Natural killer cell (primary cell): ENCODE measurements around the gene RAB27B. TPM values are rescaled to one million over a fixed set of nuclear protein-coding genes. Genes with fewer than 3 reads are reported as not detected.
A peak's percentile ranks its signal among the peaks of the same experiment; 100 is the strongest.

Experiments
- ATAC-seq, 3 donors: fragments of 150-1000 bp in 2 of 3; fragments of 200-7000 bp in 1 of 3; cut with Tn5 transposase; 1 replicate in 1 of 3; 2 replicates in 2 of 3; pipeline ENCODE4 v1.10.0; 2021; ENCODE audit warnings: mild to moderate bottlenecking in 2 of 3, moderate library complexity in 2 of 3
- DNase-seq, 2 donors: peaks; one replicate each; pipeline versions ENCODE4 v3.0.0 to v3.0.0-alpha.2; 2013 to 2021; ENCODE audit warnings: mixed read lengths in 1 of 2
- H3K27ac ChIP-seq: one replicate; pipeline ENCODE4 v1.5.1; 2013; ENCODE audit warnings: mild to moderate bottlenecking, low read length
- H3K27me3 ChIP-seq: one replicate; pipeline ENCODE4 v1.6.1; 2013; ENCODE audit warnings: low read length; ENCODE audit not compliant: control insufficient read depth, insufficient read depth
- H3K36me3 ChIP-seq: one replicate; pipeline ENCODE4 v1.6.1; 2013; ENCODE audit warnings: low read length; ENCODE audit not compliant: control insufficient read depth, insufficient read depth
- H3K4me1 ChIP-seq: one replicate; pipeline ENCODE4 v1.6.1; 2013; ENCODE audit warnings: low read length; ENCODE audit not compliant: control insufficient read depth, insufficient read depth
- H3K4me3 ChIP-seq: one replicate; pipeline ENCODE4 v1.5.1; 2013; ENCODE audit warnings: low read length
- H3K9me3 ChIP-seq: one replicate; pipeline ENCODE4 v1.6.1; 2013; ENCODE audit warnings: low read length; ENCODE audit not compliant: control insufficient read depth, insufficient read depth
- H3K27ac Mint-ChIP-seq, 2 donors: one replicate each; pipeline ENCODE4 v1.8.0; 2022; ENCODE audit warnings: mild to moderate bottlenecking in 2 of 2, mixed read lengths in 2 of 2, moderate library complexity in 1 of 2
- H3K27me3 Mint-ChIP-seq, 2 donors: one replicate each; pipeline ENCODE4 v1.8.0; 2022; ENCODE audit warnings: low read depth in 2 of 2, mixed read lengths in 2 of 2
- H3K36me3 Mint-ChIP-seq: one replicate; pipeline ENCODE4 v1.8.0; 2022; ENCODE audit warnings: mixed read lengths
- H3K4me1 Mint-ChIP-seq, 2 donors: one replicate each; pipeline ENCODE4 v1.8.0; 2022; ENCODE audit warnings: mixed read lengths in 2 of 2
- H3K4me3 Mint-ChIP-seq: one replicate; pipeline ENCODE4 v1.8.0; 2022; ENCODE audit warnings: mild to moderate bottlenecking, moderate library complexity, mixed read lengths
- H3K9me3 Mint-ChIP-seq, 2 donors: one replicate each; pipeline ENCODE4 v1.8.0; 2022; ENCODE audit warnings: mixed read lengths in 2 of 2
- WGBS: methylation state at CpG from one replicate; pipeline ENCODE4 v1.1.7; 2013; ENCODE audit warnings: missing lambda C conversion rate; ENCODE audit not compliant: insufficient coverage; 5-methylcytosine and 5-hydroxymethylcytosine counted together
- intact Hi-C: fragments of 100-400 bp; cut with micrococcal nuclease; formaldehyde crosslinking; loops from one replicate; pipeline ENCODE4 v1.14.2; 2022
- total RNA-seq, 4 donors: library from RNA; stranded (reverse); fragments of 120-200 nt in 1 of 4; gene quantifications; one replicate each; pipeline versions ENCODE4 v1.2.3 to v1.2.4, GENCODE V29; 2013 to 2022
- TF ChIP-seq, protein P1 (sequence below): fragments of 200-600 bp; IDR thresholded peaks from one replicate; pipeline ENCODE4 v1.8.0; 2022; ENCODE audit warnings: antibody characterized with exemption

Gene RAB27B
- total RNA-seq, 3 donors from 2014 or later (not counting 1 experiment from before 2014, with no cell fraction given): 23.0 to 25.7 (median 24.0) TPM

DNA sequence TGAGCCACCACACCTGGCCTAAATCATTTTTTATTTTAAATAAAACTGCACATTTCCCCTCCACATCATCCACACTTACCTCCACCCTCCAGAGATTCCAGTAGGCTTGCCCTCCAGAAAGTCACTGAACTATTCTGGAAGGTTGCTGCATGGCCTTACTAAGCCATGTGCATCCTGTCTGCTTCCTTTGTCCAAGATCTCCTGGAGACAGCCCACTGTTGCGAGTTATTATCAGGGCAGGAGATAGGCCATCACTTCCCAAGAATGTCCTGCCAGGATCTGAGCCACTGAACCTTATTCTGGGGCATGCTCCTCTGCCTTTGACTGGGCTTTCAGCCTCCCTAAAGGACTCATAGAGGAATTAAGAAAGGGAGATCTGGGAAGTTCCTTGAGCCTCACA, 104.2 kb downstream of the RAB27B start:
- no peak overlapping the region for H3K27ac ChIP-seq
- no peaks in the 10 kb centered on the region for H3K36me3 Mint-ChIP-seq
- intact Hi-C loops: no loop called here
- H3K27ac Mint-ChIP-seq: no peak overlapping the region
- peaks cover 0 to 7% of the 10 kb centered on the region in 2 donors for H3K27me3 Mint-ChIP-seq
- H3K4me3 ChIP-seq: no peak overlapping the region
- no peaks in the 10 kb centered on the region for H3K4me1 Mint-ChIP-seq
- H3K4me1 ChIP-seq: no peaks in the 10 kb centered on the region
- no peak for ATAC-seq
- H3K27me3 ChIP-seq: no peaks in the 10 kb centered on the region
- H3K9me3 Mint-ChIP-seq: no peaks in the 10 kb centered on the region
- no peak overlapping the region for H3K4me3 Mint-ChIP-seq
- no peaks in the 10 kb centered on the region for H3K9me3 ChIP-seq
- H3K36me3 ChIP-seq: no peaks in the 10 kb centered on the region
- TF ChIP-seq, protein P1, sequence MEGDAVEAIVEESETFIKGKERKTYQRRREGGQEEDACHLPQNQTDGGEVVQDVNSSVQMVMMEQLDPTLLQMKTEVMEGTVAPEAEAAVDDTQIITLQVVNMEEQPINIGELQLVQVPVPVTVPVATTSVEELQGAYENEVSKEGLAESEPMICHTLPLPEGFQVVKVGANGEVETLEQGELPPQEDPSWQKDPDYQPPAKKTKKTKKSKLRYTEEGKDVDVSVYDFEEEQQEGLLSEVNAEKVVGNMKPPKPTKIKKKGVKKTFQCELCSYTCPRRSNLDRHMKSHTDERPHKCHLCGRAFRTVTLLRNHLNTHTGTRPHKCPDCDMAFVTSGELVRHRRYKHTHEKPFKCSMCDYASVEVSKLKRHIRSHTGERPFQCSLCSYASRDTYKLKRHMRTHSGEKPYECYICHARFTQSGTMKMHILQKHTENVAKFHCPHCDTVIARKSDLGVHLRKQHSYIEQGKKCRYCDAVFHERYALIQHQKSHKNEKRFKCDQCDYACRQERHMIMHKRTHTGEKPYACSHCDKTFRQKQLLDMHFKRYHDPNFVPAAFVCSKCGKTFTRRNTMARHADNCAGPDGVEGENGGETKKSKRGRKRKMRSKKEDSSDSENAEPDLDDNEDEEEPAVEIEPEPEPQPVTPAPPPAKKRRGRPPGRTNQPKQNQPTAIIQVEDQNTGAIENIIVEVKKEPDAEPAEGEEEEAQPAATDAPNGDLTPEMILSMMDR: no peak
- 73% methylated on average over 1 of the region's 1 CpG for WGBS
- DNase-seq: no peak

DNA sequence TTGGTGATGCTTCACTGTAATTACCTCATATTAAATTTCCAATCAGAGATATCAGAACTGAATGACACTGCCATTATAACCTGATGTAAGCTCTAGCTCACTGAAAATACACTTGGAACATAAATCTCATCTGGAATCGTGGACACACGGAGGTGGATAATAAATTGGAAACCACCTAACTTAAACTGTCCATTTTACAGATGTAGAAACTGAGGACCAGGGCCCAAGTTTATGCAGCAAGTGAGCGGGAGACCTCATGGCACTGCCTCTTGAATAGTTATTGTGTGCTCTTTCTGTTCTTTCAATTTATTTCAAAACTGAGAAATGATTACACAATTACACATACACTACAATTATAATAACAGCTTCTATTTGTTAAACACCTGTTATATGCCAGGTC, 110.2 kb downstream of the RAB27B start:
- Histone ChIP-seq H3K4me3 (no peak overlapping the region), H3K4me1 (no peaks in the 10 kb centered on the region), H3K27ac (no peak overlapping the region), H3K27me3 (no peaks in the 10 kb centered on the region), H3K36me3 (no peaks in the 10 kb centered on the region), H3K9me3 (no peaks in the 10 kb centered on the region)
- no peaks in the 10 kb centered on the region for H3K36me3 Mint-ChIP-seq
- H3K9me3 Mint-ChIP-seq: no peaks in the 10 kb centered on the region
- no peak overlapping the region for H3K4me3 Mint-ChIP-seq
- DNase-seq: no peak
- H3K27me3 Mint-ChIP-seq: peaks cover 0 to 4% of the 10 kb centered on the region in 2 donors
- no peak for ATAC-seq
- no peak overlapping the region for H3K27ac Mint-ChIP-seq
- intact Hi-C loops: no loop called here
- peaks cover 0 to 5% of the 10 kb centered on the region in 2 donors for H3K4me1 Mint-ChIP-seq
- WGBS: 86% methylated on average over 3 of the region's 3 CpGs
- TF ChIP-seq, protein P1: no peak

DNA sequence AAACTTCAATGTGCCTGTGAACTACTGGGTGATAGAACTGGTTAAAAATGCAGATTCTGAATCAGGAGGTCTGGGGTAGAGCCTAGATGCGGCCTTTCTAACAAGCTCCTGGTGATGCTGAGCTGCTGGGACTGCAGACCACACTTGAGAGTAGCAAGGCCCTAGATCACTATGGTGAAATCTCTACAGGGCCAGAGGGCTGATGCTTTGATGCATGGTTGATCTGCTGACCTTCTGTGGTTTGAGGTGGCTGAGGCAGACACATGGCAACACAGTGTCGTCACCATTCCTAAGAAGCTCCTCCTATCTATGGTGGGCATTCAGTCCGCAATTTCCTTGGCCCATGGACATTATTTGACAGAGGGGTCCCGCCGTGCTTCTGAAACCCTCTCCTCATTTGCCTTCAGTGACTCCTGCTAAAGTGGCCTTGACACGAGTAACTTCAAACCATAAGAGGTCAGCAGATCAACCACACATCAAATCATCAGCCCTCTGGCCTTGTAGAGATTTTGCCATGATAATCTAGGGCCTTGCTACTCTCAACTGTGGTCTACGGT, 111.2 kb downstream of the RAB27B start:
- WGBS: 72% methylated on average over 7 of the region's 7 CpGs
- peak overlapping the region in 1 of 2 donors; percentile 41 for H3K27ac Mint-ChIP-seq
- peaks cover 0 to 5% of the 10 kb centered on the region in 2 donors for H3K4me1 Mint-ChIP-seq

More for the DNA sequence above, 111.2 kb downstream of the RAB27B start:
- H3K36me3 Mint-ChIP-seq: no peaks in the 10 kb centered on the region
- no peak overlapping the region for H3K4me3 ChIP-seq
- H3K4me1 ChIP-seq: no peaks in the 10 kb centered on the region
- H3K27ac ChIP-seq: no peak overlapping the region
- DNase-seq (no peak), ATAC-seq (peak in 1 of 3 donors; percentile 61)
- no peaks in the 10 kb centered on the region for H3K9me3 ChIP-seq
- H3K27me3 ChIP-seq: no peaks in the 10 kb centered on the region
- TF ChIP-seq, protein P1: no peak
- no peaks in the 10 kb centered on the region for H3K27me3 Mint-ChIP-seq
- H3K9me3 Mint-ChIP-seq: no peaks in the 10 kb centered on the region
- no peaks in the 10 kb centered on the region for H3K36me3 ChIP-seq
- intact Hi-C loops: no loop called here
- no peak overlapping the region for H3K4me3 Mint-ChIP-seq
